Erythroblast (primary cell): Measurements from ENCODE around the gene PDCD5.

Experiments
- GATA1 ChIP-seq: IDR thresholded peaks from 2 replicates; pipeline ENCODE4 v1.6.1; 2011; ENCODE audit warnings: low read depth, mild to moderate bottlenecking, control low read depth, low read length, moderate library complexity
- POLR2A ChIP-seq: IDR thresholded peaks from 2 replicates; pipeline ENCODE4 v1.6.1; 2011; ENCODE audit warnings: mild to moderate bottlenecking, low read length

DNA sequence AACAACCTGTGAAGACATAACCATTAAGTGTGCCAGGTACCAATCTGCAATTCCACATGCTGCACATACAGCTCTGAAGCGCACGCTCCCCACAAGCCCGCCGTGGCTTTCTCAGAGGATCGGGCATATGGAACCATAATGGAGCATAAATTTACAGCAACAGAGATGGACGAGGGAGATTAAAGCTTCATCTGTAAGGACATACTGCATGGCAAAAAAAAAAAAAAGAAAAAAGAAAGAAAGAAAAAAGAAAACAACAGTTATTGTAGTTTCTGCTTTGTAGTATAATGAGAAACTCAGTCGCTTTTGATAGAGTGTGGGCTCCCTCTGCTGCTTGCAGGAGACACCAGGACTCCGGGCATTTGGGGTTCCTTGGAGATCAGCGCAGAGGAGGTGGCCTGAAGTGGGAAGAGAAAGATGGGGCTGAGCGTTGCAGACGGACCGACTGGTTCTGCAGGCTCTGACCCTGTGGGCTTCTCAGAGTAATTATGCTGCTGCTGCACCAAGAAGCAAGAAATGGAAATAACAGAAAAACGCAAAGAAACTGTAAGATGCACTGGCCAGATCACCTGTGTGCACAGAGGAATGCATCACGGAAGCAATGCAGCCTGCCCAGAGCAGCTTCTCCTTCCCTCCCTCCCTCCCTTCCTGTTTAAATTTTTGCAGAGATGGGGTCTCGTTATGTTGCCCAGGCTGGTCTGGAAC is 10.8 kb upstream of the PDCD5 start:
- no peak for TF ChIP-seq POLR2A
- TF ChIP-seq GATA1, result no peak
